ENCODE data around the gene RNF144A.

Gene RNF144A

GRCh38 chr2:7044253-7045250, 127.3 kb downstream of the RNF144A start:
- no peak overlapping the region for H3K9ac ChIP-seq (ENCODE audit: low read length)
- H3K27me3 ChIP-seq (ENCODE audit: control insufficient read depth, insufficient read depth, low read length): no peaks in the 10 kb centered on the region
- no peaks in the 10 kb centered on the region for H3K4me1 ChIP-seq (ENCODE audit: control insufficient read depth, insufficient read depth, low read length)
- H3K27ac ChIP-seq (ENCODE audit: low read depth, low read length): no peak overlapping the region
- H3K36me3 ChIP-seq (ENCODE audit: control insufficient read depth, insufficient read depth, low read length): peaks cover 4% of the 10 kb centered on the region
- no peak overlapping the region for H3K4me3 ChIP-seq (ENCODE audit: low read length)

- H3K4me1 ChIP-seq (ENCODE audit: control insufficient read depth, insufficient read depth, low read length): no peaks in the 10 kb centered on the region
- no peaks in the 10 kb centered on the region for H3K27me3 ChIP-seq (ENCODE audit: control insufficient read depth, insufficient read depth, low read length)
- H3K9ac ChIP-seq (ENCODE audit: low read length): no peak overlapping the region
- no peak overlapping the region for H3K27ac ChIP-seq (ENCODE audit: low read depth, low read length)
- peaks cover 4% of the 10 kb centered on the region for H3K36me3 ChIP-seq (ENCODE audit: control insufficient read depth, insufficient read depth, low read length)
- no peak overlapping the region for H3K4me3 ChIP-seq (ENCODE audit: low read length)
Measured at GRCh38 chr2:7045601-7046590, 128.7 kb downstream of the RNF144A start.

- Histone ChIP-seq H3K4me1 (ENCODE audit: control insufficient read depth, insufficient read depth, low read length) (no peaks in the 10 kb centered on the region), H3K36me3 (ENCODE audit: control insufficient read depth, insufficient read depth, low read length) (peaks cover 4% of the 10 kb centered on the region), H3K4me3 (ENCODE audit: low read length) (no peak overlapping the region), H3K27ac (ENCODE audit: low read depth, low read length) (no peak overlapping the region), H3K9ac (ENCODE audit: low read length) (no peak overlapping the region), H3K27me3 (ENCODE audit: control insufficient read depth, insufficient read depth, low read length) (no peaks in the 10 kb centered on the region)
Measured at GRCh38 chr2:7047661-7048060, 130.4 kb downstream of the RNF144A start.

- no peak overlapping the region for H3K27ac ChIP-seq (ENCODE audit: low read depth, low read length)
- H3K4me3 ChIP-seq (ENCODE audit: low read length): no peak overlapping the region
- peaks cover 4% of the 10 kb centered on the region for H3K36me3 ChIP-seq (ENCODE audit: control insufficient read depth, insufficient read depth, low read length)
- no peaks in the 10 kb centered on the region for H3K27me3 ChIP-seq (ENCODE audit: control insufficient read depth, insufficient read depth, low read length)
- H3K4me1 ChIP-seq (ENCODE audit: control insufficient read depth, insufficient read depth, low read length): peaks cover under 1% of the 10 kb centered on the region
- no peak overlapping the region for H3K9ac ChIP-seq (ENCODE audit: low read length)
Measured at GRCh38 chr2:7048762-7049294, 131.6 kb downstream of the RNF144A start.

- H3K9ac ChIP-seq (ENCODE audit: low read length): no peak overlapping the region
- H3K27ac ChIP-seq (ENCODE audit: low read depth, low read length): no peak overlapping the region
- no peak overlapping the region for H3K4me3 ChIP-seq (ENCODE audit: low read length)
- H3K36me3 ChIP-seq (ENCODE audit: control insufficient read depth, insufficient read depth, low read length): no peaks in the 10 kb centered on the region
- H3K4me1 ChIP-seq (ENCODE audit: control insufficient read depth, insufficient read depth, low read length): peaks cover 2% of the 10 kb centered on the region
- H3K27me3 ChIP-seq (ENCODE audit: control insufficient read depth, insufficient read depth, low read length): no peaks in the 10 kb centered on the region
Measured at GRCh38 chr2:7052404-7052803, 135.2 kb downstream of the RNF144A start.

- Histone ChIP-seq H3K27me3 (ENCODE audit: control insufficient read depth, insufficient read depth, low read length) (no peaks in the 10 kb centered on the region), H3K9ac (ENCODE audit: low read length) (no peak overlapping the region), H3K36me3 (ENCODE audit: control insufficient read depth, insufficient read depth, low read length) (no peaks in the 10 kb centered on the region), H3K4me1 (ENCODE audit: control insufficient read depth, insufficient read depth, low read length) (peaks cover 2% of the 10 kb centered on the region), H3K27ac (ENCODE audit: low read depth, low read length) (no peak overlapping the region), H3K4me3 (ENCODE audit: low read length) (no peak overlapping the region)
Measured at GRCh38 chr2:7053650-7054265, 136.5 kb downstream of the RNF144A start.

GRCh38 chr2:7057865-7058400, 140.7 kb downstream of the RNF144A start:
- Histone ChIP-seq H3K4me1 (ENCODE audit: control insufficient read depth, insufficient read depth, low read length) (peaks cover 16% of the 10 kb centered on the region), H3K27me3 (ENCODE audit: control insufficient read depth, insufficient read depth, low read length) (no peaks in the 10 kb centered on the region), H3K9ac (ENCODE audit: low read length) (no peak overlapping the region), H3K4me3 (ENCODE audit: low read length) (no peak overlapping the region), H3K27ac (ENCODE audit: low read depth, low read length) (no peak overlapping the region), H3K36me3 (ENCODE audit: control insufficient read depth, insufficient read depth, low read length) (no peaks in the 10 kb centered on the region)

GRCh38 chr2:7060156-7060555, 142.9 kb downstream of the RNF144A start:
- peaks cover 17% of the 10 kb centered on the region for H3K4me1 ChIP-seq (ENCODE audit: control insufficient read depth, insufficient read depth, low read length)
- H3K9ac ChIP-seq (ENCODE audit: low read length): no peak overlapping the region
- no peak overlapping the region for H3K4me3 ChIP-seq (ENCODE audit: low read length)
- H3K27me3 ChIP-seq (ENCODE audit: control insufficient read depth, insufficient read depth, low read length): no peaks in the 10 kb centered on the region
- no peak overlapping the region for H3K27ac ChIP-seq (ENCODE audit: low read depth, low read length)
- no peaks in the 10 kb centered on the region for H3K36me3 ChIP-seq (ENCODE audit: control insufficient read depth, insufficient read depth, low read length)

- H3K36me3 ChIP-seq (ENCODE audit: control insufficient read depth, insufficient read depth, low read length): no peaks in the 10 kb centered on the region
- H3K27me3 ChIP-seq (ENCODE audit: control insufficient read depth, insufficient read depth, low read length): no peaks in the 10 kb centered on the region
- H3K4me1 ChIP-seq (ENCODE audit: control insufficient read depth, insufficient read depth, low read length): peaks cover 17% of the 10 kb centered on the region
- H3K9ac ChIP-seq (ENCODE audit: low read length): no peak overlapping the region
- H3K27ac ChIP-seq (ENCODE audit: low read depth, low read length): no peak overlapping the region
- no peak overlapping the region for H3K4me3 ChIP-seq (ENCODE audit: low read length)
Measured at GRCh38 chr2:7060631-7061449, 143.6 kb downstream of the RNF144A start.

GRCh38 chr2:7061450-7061789, 144.2 kb downstream of the RNF144A start:
- no peak overlapping the region for H3K9ac ChIP-seq (ENCODE audit: low read length)
- no peak overlapping the region for H3K27ac ChIP-seq (ENCODE audit: low read depth, low read length)
- H3K36me3 ChIP-seq (ENCODE audit: control insufficient read depth, insufficient read depth, low read length): no peaks in the 10 kb centered on the region
- no peak overlapping the region for H3K4me3 ChIP-seq (ENCODE audit: low read length)
- no peaks in the 10 kb centered on the region for H3K27me3 ChIP-seq (ENCODE audit: control insufficient read depth, insufficient read depth, low read length)
- H3K4me1 ChIP-seq (ENCODE audit: control insufficient read depth, insufficient read depth, low read length): peaks cover 17% of the 10 kb centered on the region

- no peaks in the 10 kb centered on the region for H3K36me3 ChIP-seq (ENCODE audit: control insufficient read depth, insufficient read depth, low read length)
- peaks cover 17% of the 10 kb centered on the region for H3K4me1 ChIP-seq (ENCODE audit: control insufficient read depth, insufficient read depth, low read length)
- H3K27ac ChIP-seq (ENCODE audit: low read depth, low read length): no peak overlapping the region
- no peak overlapping the region for H3K9ac ChIP-seq (ENCODE audit: low read length)
- H3K27me3 ChIP-seq (ENCODE audit: control insufficient read depth, insufficient read depth, low read length): no peaks in the 10 kb centered on the region
- no peak overlapping the region for H3K4me3 ChIP-seq (ENCODE audit: low read length)
Measured at GRCh38 chr2:7061921-7062320, 144.7 kb downstream of the RNF144A start.

Measured in rectal smooth muscle tissue (tissue), 1 donor.